Panc1 (cell line): ENCODE measurements around the gene CDCA7. TPM values are rescaled to one million over a fixed set of nuclear protein-coding genes. Genes with fewer than 3 reads are reported as not detected.

Source experiments
- ATAC-seq: fragments of 200-7000 bp; cut with Tn5 transposase; 2 replicates; pipeline ENCODE4 v1.9.1; 2020; ENCODE audit warnings: mild to moderate bottlenecking, moderate library complexity
- BruUV-seq: library from RNA; stranded (reverse); fragments of 400-500 nt; replicated peaks from 2 replicates; lab custom pipeline; 2021; lab: Mats Ljungman, UMichigan
- CTCF ChIA-PET: fragments of 300-600 bp; sonication (Branson Sonifier 250); formaldehyde crosslinking; loops from one replicate; lab custom pipeline; 2022; ENCODE audit warnings: antibody characterized with exemption; lab: Charles Lee
- POLR2A ChIA-PET: fragments of 300-600 bp; sonication (Branson Sonifier 250); formaldehyde crosslinking; loops from one replicate; lab custom pipeline; 2022; ENCODE audit warnings: antibody characterized with exemption; lab: Charles Lee
- DNase-seq: peaks from one replicate; pipeline ENCODE4 v3.0.0-alpha.2; 2010; ENCODE audit warnings: low read depth, low spot score
- H3K27ac ChIP-seq: 2 replicates; pipeline ENCODE4 v1.5.1; 2011; ENCODE audit warnings: mild to moderate bottlenecking, low read length, inconsistent platforms
- H3K27me3 ChIP-seq: fragments of 200-500 bp; sonication (Bioruptor generic); 2 replicates; pipeline ENCODE4 v1.6.0; 2014; ENCODE audit warnings: low read length, inconsistent platforms; ENCODE audit not compliant: control insufficient read depth, insufficient read depth
- H3K36me3 ChIP-seq: fragments of 200-500 bp; sonication (Bioruptor generic); 2 replicates; pipeline ENCODE4 v1.5.1; 2014; ENCODE audit warnings: inconsistent platforms, mild to moderate bottlenecking, low read length, moderate library complexity; ENCODE audit not compliant: control insufficient read depth, insufficient read depth
- H3K4me1 ChIP-seq: 2 replicates; pipeline ENCODE4 v1.5.1; 2011; ENCODE audit warnings: inconsistent platforms, mild to moderate bottlenecking, low read length, moderate library complexity; ENCODE audit not compliant: control insufficient read depth, insufficient read depth
- H3K4me3 ChIP-seq, 2 experiments: 2 replicates each; pipeline ENCODE4 v1.5.1; 2011 to 2012; ENCODE audit warnings: low read depth in 2 of 2, low read length in 2 of 2, mild to moderate bottlenecking in 2 of 2, inconsistent platforms in 1 of 2, moderate library complexity in 1 of 2
- H3K9me3 ChIP-seq: fragments of 200-500 bp; sonication (Bioruptor generic); 2 replicates; pipeline ENCODE4 v1.5.1; 2014; ENCODE audit warnings: low read depth, mild to moderate bottlenecking, inconsistent platforms, low read length, moderate library complexity; ENCODE audit not compliant: control insufficient read depth, insufficient read depth
- CTCF ChIP-seq: fragments of 450-650 bp; IDR thresholded peaks from 2 replicates; pipeline ENCODE4 v1.5.1; 2017; ENCODE audit warnings: mild to moderate bottlenecking
- POLR2AphosphoS5 ChIP-seq: IDR thresholded peaks from 2 replicates; pipeline ENCODE4 v1.6.1; 2012; ENCODE audit warnings: mild to moderate bottlenecking, low read depth, low read length, moderate library complexity
- REST ChIP-seq, 2 experiments: IDR thresholded peaks; 2 replicates each; pipeline ENCODE4 v1.6.1; 2011 to 2012; ENCODE audit warnings: low read depth in 2 of 2, control low read depth in 1 of 2, low read length in 1 of 2, mild to moderate bottlenecking in 1 of 2, moderate library complexity in 1 of 2; ENCODE audit not compliant: insufficient read depth in 1 of 2
- SIN3A ChIP-seq: IDR thresholded peaks from 2 replicates; pipeline ENCODE4 v1.6.1; 2012; ENCODE audit warnings: low read depth, mild to moderate bottlenecking, low read length, moderate library complexity, borderline replicate concordance; ENCODE audit not compliant: insufficient read depth
- TCF7L2 ChIP-seq: IDR thresholded peaks from 2 replicates; pipeline ENCODE4 v1.6.1; 2011; ENCODE audit warnings: mild to moderate bottlenecking, low read depth, low read length, inconsistent platforms
- in situ Hi-C: cut with HindIII; loops from 2 replicates; pipeline ENCODE4 v1.10.0; 2016; ENCODE audit warnings: low sequenced_read_pairs, low pct_unique_long_range_greater_than_20kb
- intact Hi-C: fragments of 100-400 bp; cut with micrococcal nuclease; formaldehyde crosslinking; loops from one replicate; pipeline ENCODE4 v1.10.0; 2022; ENCODE audit not compliant: unreplicated experiment
- total RNA-seq: library from RNA; stranded (reverse); gene quantifications from one replicate; pipeline ENCODE4 v1.2.1, GENCODE V29; 2021; ENCODE audit not compliant: unreplicated experiment

The CDCA7 gene
- total RNA-seq, 1 experiment from 2014 or later = 60.5 TPM

GRCh38 chr2:173358616-173359015 lies 3.9 kb downstream of the CDCA7 start:
- Histone ChIP-seq H3K9me3 (no peaks in the 10 kb centered on the region), H3K27ac (peak overlapping the region; percentile 55), H3K27me3 (no peaks in the 10 kb centered on the region), H3K4me3 (no peak overlapping the region), H3K4me1 (peaks cover 26% of the 10 kb centered on the region), H3K36me3 (peaks cover 28% of the 10 kb centered on the region)
- in situ Hi-C loops (no loop called here), intact Hi-C loops (no loop called here)
- TF ChIP-seq TCF7L2 (no peak), CTCF (no peak), SIN3A (no peak), REST (IDR thresholded peaks at IDR 0.05; ENCODE audit: insufficient read depth in 1 of 2, low read depth in 2 of 2, low read length in 1 of 2) (no peak), POLR2AphosphoS5 (no peak)
- BruUV-seq = no TSS peak
- ATAC-seq (no peak), DNase-seq (no peak)
- ChIA-PET POLR2A (interaction anchor here (0.7 kb wide), 1 partner anchor 32 kb away, joined by 8 read pairs; no protein-coding TSS in a partner anchor), CTCF (no interaction called here)

- Histone ChIP-seq H3K27ac (peak overlapping the region; percentile 54), H3K36me3 (peaks cover 34% of the 10 kb centered on the region), H3K4me3 (no peak overlapping the region), H3K27me3 (no peaks in the 10 kb centered on the region), H3K4me1 (peaks cover 22% of the 10 kb centered on the region), H3K9me3 (no peaks in the 10 kb centered on the region)
- TF ChIP-seq TCF7L2 = no peak
- no peak for TF ChIP-seq SIN3A
- no peak for TF ChIP-seq CTCF
- TF ChIP-seq REST (IDR thresholded peaks at IDR 0.05; ENCODE audit: insufficient read depth in 1 of 2, low read depth in 2 of 2, low read length in 1 of 2) = no peak
- TF ChIP-seq POLR2AphosphoS5 = no peak
- intact Hi-C loops (no loop called here), in situ Hi-C loops (no loop called here)
- ChIA-PET POLR2A (no interaction called here), CTCF (no interaction called here)
- DNase-seq = no peak
- BruUV-seq = no TSS peak
- ATAC-seq = no peak
These were observed 4.6 kb downstream of the CDCA7 start for GRCh38 chr2:173359231-173359630.
